ENCODE results near the gene ZIC4.

DNA sequence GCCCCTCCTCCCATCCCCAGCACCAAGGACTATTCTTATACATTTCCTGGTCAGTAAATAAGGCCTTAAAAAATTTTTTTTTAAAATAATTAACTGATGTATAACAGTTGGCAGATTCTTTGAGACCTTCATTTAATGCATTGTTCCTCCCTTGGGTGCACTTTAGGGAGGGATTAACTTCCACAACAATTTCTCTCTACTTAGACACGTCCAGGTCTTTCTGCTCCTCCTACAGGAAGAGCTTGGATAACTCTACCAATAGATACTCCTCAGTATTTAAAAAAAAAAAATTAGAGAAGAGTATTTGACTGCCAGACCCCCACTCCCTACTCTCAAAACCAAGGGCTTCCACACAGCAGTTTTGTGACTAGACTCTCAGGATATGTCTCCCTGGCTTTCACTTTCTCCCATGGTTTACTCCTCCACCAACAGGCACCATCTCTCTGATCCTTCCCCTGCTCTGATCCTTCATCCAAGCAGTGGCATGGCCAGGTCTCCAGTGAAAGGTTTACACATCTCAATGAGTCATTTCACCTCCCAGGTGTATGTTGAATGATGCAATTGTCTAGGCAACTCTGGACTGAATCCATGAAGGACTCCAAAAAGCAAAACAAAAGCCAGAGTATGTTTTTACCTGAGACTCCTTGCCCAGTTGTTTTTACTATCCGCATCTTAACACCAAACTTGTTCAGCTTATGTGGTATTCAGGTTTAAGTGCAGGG is 7.4 kb downstream of the ZIC4 start:
- TF ChIP-seq, protein P1, sequence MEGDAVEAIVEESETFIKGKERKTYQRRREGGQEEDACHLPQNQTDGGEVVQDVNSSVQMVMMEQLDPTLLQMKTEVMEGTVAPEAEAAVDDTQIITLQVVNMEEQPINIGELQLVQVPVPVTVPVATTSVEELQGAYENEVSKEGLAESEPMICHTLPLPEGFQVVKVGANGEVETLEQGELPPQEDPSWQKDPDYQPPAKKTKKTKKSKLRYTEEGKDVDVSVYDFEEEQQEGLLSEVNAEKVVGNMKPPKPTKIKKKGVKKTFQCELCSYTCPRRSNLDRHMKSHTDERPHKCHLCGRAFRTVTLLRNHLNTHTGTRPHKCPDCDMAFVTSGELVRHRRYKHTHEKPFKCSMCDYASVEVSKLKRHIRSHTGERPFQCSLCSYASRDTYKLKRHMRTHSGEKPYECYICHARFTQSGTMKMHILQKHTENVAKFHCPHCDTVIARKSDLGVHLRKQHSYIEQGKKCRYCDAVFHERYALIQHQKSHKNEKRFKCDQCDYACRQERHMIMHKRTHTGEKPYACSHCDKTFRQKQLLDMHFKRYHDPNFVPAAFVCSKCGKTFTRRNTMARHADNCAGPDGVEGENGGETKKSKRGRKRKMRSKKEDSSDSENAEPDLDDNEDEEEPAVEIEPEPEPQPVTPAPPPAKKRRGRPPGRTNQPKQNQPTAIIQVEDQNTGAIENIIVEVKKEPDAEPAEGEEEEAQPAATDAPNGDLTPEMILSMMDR (IDR thresholded peaks at IDR 0.05) = no peak
- no peak for TF ChIP-seq EP300 (IDR thresholded peaks at IDR 0.05)
- TF ChIP-seq POLR2A (IDR thresholded peaks at IDR 0.05) = no peak
